H1 (cell line): Measurements from ENCODE around the gene RASSF5. TPM values are rescaled to one million over a fixed set of nuclear protein-coding genes. Genes with fewer than 3 reads are reported as not detected.

Experiments
- CEBPB ChIP-seq: IDR thresholded peaks from 2 replicates; pipeline ENCODE4 v1.6.1; 2012; ENCODE audit warnings: low read depth, low read length
- CTCF ChIP-seq, 3 experiments: IDR thresholded peaks; 1 replicate in 2 of 3; 2 replicates in 1 of 3; pipeline versions ENCODE4 v1.5.1 to v1.6.1; 2011; ENCODE audit warnings: low read length in 3 of 3, mild to moderate bottlenecking in 3 of 3, inconsistent platforms in 2 of 3, low read depth in 1 of 3, moderate library complexity in 1 of 3; ENCODE audit not compliant: insufficient read depth in 1 of 3; ENCODE audit errors: control extremely low read depth in 1 of 3
- NRF1 ChIP-seq: IDR thresholded peaks from 2 replicates; pipeline ENCODE4 v1.6.1; 2011; ENCODE audit warnings: mild to moderate bottlenecking, low read depth, low read length, improper control_type of control experiment
- PHF8 ChIP-seq: fragments of 200-600 bp; sonication (generic); conservative IDR thresholded peaks from 2 replicates; pipeline ENCODE4 v1.7.1; 2012; ENCODE audit warnings: low read depth, mild to moderate bottlenecking, inconsistent platforms, low read length, moderate library complexity
- polyA plus RNA-seq, 7 experiments: library from polyadenylated mRNA; depleted of rRNA in 3 of 7; stranded (reverse) in 5 of 7; unstranded in 2 of 7; fragments of >200 nt in 5 of 7; fragments of 200-250 nt in 2 of 7; gene quantifications; 1 replicate in 5 of 7; 2 replicates in 1 of 7; 4 replicates in 1 of 7; pipeline versions ENCODE4 v1.2.1 to v1.2.3, GENCODE V29; 2011 to 2013; ENCODE audit warnings: missing spikeins in 2 of 7, mixed read lengths in 2 of 7
- total RNA-seq: library from RNA; stranded (reverse); fragmentation: NEBNext Ultra II Directional; extraction: Animal tissue kit (Norgen Biotek cat#: 25700); gene quantifications from 2 replicates; pipeline ENCODE4 v1.2.1, GENCODE V29; 2021

Gene RASSF5
- total and polyA plus RNA-seq, 2 of the 8 experiments (the other 6 are each of a cell fraction or from before 2014, with no cell fraction given): 0.82 to 1.8 TPM

- TF ChIP-seq CTCF (IDR thresholded peaks at IDR 0.05; ENCODE audit: control extremely low read depth in 1 of 3, insufficient read depth in 1 of 3, low read depth in 1 of 3, low read length in 3 of 3): no peak
- no peak for TF ChIP-seq PHF8
- no peak for TF ChIP-seq NRF1
- no peak for TF ChIP-seq CEBPB
Measured at GRCh38 chr1:206497363-206497762, 10.0 kb upstream of the RASSF5 start (continued).
